Measurements from ENCODE around the gene KNTC1.

DNA sequence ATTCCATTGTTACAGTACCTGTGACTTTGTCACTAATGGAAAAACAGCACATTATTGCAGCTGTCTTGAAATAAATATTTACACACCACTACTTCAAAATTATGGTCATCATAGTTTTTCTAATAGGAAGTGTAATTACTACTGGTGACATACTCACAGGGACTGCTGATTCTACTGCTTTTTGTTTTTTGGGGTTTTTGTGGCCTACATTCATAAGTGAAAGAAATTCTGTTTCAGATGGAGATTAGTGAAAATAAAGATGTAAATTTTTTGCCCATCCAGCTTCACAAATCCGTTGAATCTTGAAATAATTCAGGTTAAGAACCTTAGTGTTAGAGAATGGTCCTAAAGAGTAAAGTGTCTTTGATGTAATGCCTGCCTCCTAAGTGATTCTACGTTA lies 17.5 kb downstream of the KNTC1 start:
- TF ChIP-seq, protein P1, sequence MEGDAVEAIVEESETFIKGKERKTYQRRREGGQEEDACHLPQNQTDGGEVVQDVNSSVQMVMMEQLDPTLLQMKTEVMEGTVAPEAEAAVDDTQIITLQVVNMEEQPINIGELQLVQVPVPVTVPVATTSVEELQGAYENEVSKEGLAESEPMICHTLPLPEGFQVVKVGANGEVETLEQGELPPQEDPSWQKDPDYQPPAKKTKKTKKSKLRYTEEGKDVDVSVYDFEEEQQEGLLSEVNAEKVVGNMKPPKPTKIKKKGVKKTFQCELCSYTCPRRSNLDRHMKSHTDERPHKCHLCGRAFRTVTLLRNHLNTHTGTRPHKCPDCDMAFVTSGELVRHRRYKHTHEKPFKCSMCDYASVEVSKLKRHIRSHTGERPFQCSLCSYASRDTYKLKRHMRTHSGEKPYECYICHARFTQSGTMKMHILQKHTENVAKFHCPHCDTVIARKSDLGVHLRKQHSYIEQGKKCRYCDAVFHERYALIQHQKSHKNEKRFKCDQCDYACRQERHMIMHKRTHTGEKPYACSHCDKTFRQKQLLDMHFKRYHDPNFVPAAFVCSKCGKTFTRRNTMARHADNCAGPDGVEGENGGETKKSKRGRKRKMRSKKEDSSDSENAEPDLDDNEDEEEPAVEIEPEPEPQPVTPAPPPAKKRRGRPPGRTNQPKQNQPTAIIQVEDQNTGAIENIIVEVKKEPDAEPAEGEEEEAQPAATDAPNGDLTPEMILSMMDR (IDR thresholded peaks at IDR 0.05): no peak
- no peak for TF ChIP-seq POLR2A (IDR thresholded peaks at IDR 0.05)

Measured in uterus (tissue), 2 donors.